Endometrial microvascular endothelial cells (primary cell): ENCODE data around the gene MKNK2. TPM values are rescaled to one million over a fixed set of nuclear protein-coding genes. Genes with fewer than 3 reads are reported as not detected.

ENCODE experiments used
- total RNA-seq: library from RNA; depleted of rRNA; stranded (reverse); fragments of >200 nt; gene quantifications from one replicate; pipeline ENCODE4 v1.2.3, GENCODE V29; 2015; ENCODE audit errors: inconsistent ontology term

MKNK2 gene
- total RNA-seq, 1 donor from 2014 or later: 111 TPM

Other genes starting within 250 kb of the MKNK2 start
- 2.0 TPM for gene ATP8B3, start 239.0 kb downstream of the MKNK2 start, total RNA-seq
- gene REXO1, start 202.8 kb downstream of the MKNK2 start, total RNA-seq: 15.7 TPM
- 12.9 TPM for gene KLF16, start 187.7 kb downstream of the MKNK2 start, total RNA-seq
- 149 TPM for gene ABHD17A, start 165.7 kb downstream of the MKNK2 start, total RNA-seq
- 15.5 TPM for gene ADAT3, start 145.8 kb downstream of the MKNK2 start, total RNA-seq
- gene SCAMP4, start 145.8 kb downstream of the MKNK2 start, total RNA-seq: 83.0 TPM
- gene CSNK1G2, start 110.1 kb downstream of the MKNK2 start, total RNA-seq: 63.7 TPM
- gene BTBD2, start 35.5 kb downstream of the MKNK2 start, total RNA-seq: 88.5 TPM
- gene MOB3A, start 45.1 kb upstream of the MKNK2 start, total RNA-seq: 66.6 TPM
- gene IZUMO4, start 45.7 kb upstream of the MKNK2 start, total RNA-seq: not detected
- gene AP3D1, start 100.3 kb upstream of the MKNK2 start, total RNA-seq: 103 TPM
- gene DOT1L, start 112.7 kb upstream of the MKNK2 start, total RNA-seq: 12.5 TPM
- 118 TPM for gene PLEKHJ1, start 185.1 kb upstream of the MKNK2 start, total RNA-seq
- gene SF3A2, start 185.6 kb upstream of the MKNK2 start, total RNA-seq: 51.0 TPM
- gene AMH, start 198.1 kb upstream of the MKNK2 start, total RNA-seq: 0.19 TPM
- not detected for gene JSRP1, start 205.2 kb upstream of the MKNK2 start, total RNA-seq
- not detected for gene PEAK3, start 230.9 kb upstream of the MKNK2 start, total RNA-seq